Measurements from ENCODE around the gene MYH15.

GRCh38 chr3:108334701-108335100 is 175.7 kb downstream of the MYH15 start:
- TF ChIP-seq CTCF (IDR thresholded peaks at IDR 0.05 in 2 of 3, conservative IDR thresholded peaks at IDR 0.05 in 1 of 3; ENCODE audit: control insufficient read depth in 2 of 3, extremely low read depth in 1 of 3, insufficient read depth in 1 of 3, low read depth in 3 of 3, low read length in 3 of 3) (no peak), BRCA1 (IDR thresholded peaks at IDR 0.05; ENCODE audit: low read depth, low read length) (no peak), ZNF274 (IDR thresholded peaks at IDR 0.05; ENCODE audit: insufficient read depth, insufficient read length) (no peak), JUND (IDR thresholded peaks at IDR 0.05; ENCODE audit: low read depth, low read length) (no peak), YY1 (IDR thresholded peaks at IDR 0.05; ENCODE audit: low read depth, low read length) (no peak), USF2 (IDR thresholded peaks at IDR 0.05; ENCODE audit: borderline replicate concordance, low read depth, low read length) (no peak), CREB1 (IDR thresholded peaks at IDR 0.05; ENCODE audit: low read depth) (no peak), DPF2 (IDR thresholded peaks at IDR 0.05) (no peak), ZBTB40 (IDR thresholded peaks at IDR 0.05; ENCODE audit: borderline replicate concordance) (no peak), EED (IDR thresholded peaks at IDR 0.05; ENCODE audit: low read depth) (no peak), EZH2 (IDR thresholded peaks at IDR 0.05; ENCODE audit: borderline replicate concordance, control insufficient read depth, low read depth, low read length) (no peak), SUPT20H (IDR thresholded peaks at IDR 0.05; ENCODE audit: borderline replicate concordance, control insufficient read depth, low read depth, low read length) (no peak)

Measured in GM12878 (cell line).